HG03139 (cell line): ENCODE data around the gene PDXK.
A peak's percentile ranks its signal among the peaks of the same experiment; 100 is the strongest.

Experiments used
- ATAC-seq: cut with Tn5 transposase; IDR thresholded peaks from one replicate; pipeline ENCODE4 v1.9.1; 2021; ENCODE audit not compliant: unreplicated experiment

Gene PDXK

GRCh38 chr21:43761886-43762285, 43.0 kb downstream of the PDXK start:
- ATAC-seq: no peak

- ATAC-seq: no peak
Observed at GRCh38 chr21:43762303-43763128, 43.6 kb downstream of the PDXK start.

- no peak for ATAC-seq
Observed at GRCh38 chr21:43763901-43764523, 45.1 kb downstream of the PDXK start.

- ATAC-seq: no peak
Observed at GRCh38 chr21:43764576-43765495, 45.9 kb downstream of the PDXK start.

- ATAC-seq: no peak
Observed at GRCh38 chr21:43766734-43767497, 48.0 kb downstream of the PDXK start.

- no peak for ATAC-seq
Observed at GRCh38 chr21:43767498-43767983, 48.6 kb downstream of the PDXK start.

GRCh38 chr21:43767984-43768867, 49.3 kb downstream of the PDXK start:
- no peak for ATAC-seq

GRCh38 chr21:43768868-43769167, 49.9 kb downstream of the PDXK start:
- ATAC-seq: no peak

GRCh38 chr21:43769325-43769958, 50.5 kb downstream of the PDXK start:
- no peak for ATAC-seq

GRCh38 chr21:43770066-43770655, 51.2 kb downstream of the PDXK start:
- no peak for ATAC-seq

GRCh38 chr21:43771199-43771675, 52.3 kb downstream of the PDXK start:
- no peak for ATAC-seq

- ATAC-seq: no peak
Observed at GRCh38 chr21:43771698-43772424, 52.9 kb downstream of the PDXK start.

GRCh38 chr21:43772425-43772821, 53.5 kb downstream of the PDXK start:
- ATAC-seq: no peak

GRCh38 chr21:43774163-43774562, 55.2 kb downstream of the PDXK start:
- ATAC-seq: no peak

GRCh38 chr21:43775190-43775589, 56.3 kb downstream of the PDXK start:
- ATAC-seq: no peak

GRCh38 chr21:43775795-43776430, 57.0 kb downstream of the PDXK start, which contains the start of gene CSTB:
Gene CSTB, minus strand, starts transcription at chr21:43776308. Its CDS starts 39 bp downstream, at chr21:43776269.
- peak; percentile 70 for ATAC-seq

- no peak for ATAC-seq
Observed at GRCh38 chr21:43777953-43778352, 59.0 kb downstream of the PDXK start.
